GM21528 (cell line): ENCODE measurements around the gene TEX26.

Source experiments
- ATAC-seq: cut with Tn5 transposase; IDR thresholded peaks from one replicate; pipeline ENCODE4 v1.9.1; 2021; ENCODE audit warnings: mild to moderate bottlenecking, moderate library complexity; ENCODE audit not compliant: unreplicated experiment, low FRiP score

The TEX26 gene

DNA sequence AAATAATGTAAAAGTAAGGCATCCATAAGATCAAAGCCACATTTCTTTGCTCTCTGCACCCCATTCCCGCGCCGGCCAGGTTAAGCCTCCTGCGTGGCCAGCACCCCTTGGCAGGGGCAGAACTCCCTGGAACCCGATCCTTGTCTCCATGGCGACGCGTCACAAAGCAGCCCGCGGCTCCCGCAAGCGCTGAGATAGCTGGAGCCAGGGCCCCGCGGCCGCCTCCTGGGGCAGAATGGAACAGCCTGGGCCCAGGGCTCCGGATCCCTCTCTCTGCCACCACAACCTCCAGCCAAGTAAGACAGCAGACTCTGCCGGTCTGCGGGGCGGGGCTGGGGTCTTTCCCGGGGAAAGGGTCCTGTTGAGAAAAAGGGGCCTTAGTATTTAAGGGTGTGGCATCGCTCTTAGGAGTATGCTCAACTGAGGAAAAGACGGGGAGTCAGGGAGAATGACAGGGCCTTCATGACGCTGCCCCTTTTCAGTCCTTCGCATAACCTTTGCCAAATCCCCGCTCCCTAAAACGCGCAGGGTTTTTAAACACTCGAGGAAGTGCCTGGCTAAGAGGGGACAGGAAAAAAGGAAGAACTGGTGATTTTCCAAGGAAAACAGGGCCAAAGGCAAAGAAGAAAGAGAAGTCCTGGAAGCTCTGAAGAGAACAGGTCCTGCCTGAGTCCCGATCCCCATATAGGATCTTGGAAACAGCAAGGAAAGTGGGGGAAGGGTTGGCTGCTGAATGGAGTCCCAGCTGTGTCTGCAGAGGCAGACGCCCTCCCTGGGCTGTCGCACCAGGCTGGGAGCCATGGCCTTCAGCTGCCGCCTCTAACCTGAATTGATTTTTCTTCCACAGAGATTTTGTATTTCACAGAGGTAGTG lies at the start of gene TEX26:
Gene TEX26, plus strand, starts transcription at position 176 of the 873 bp plus-strand sequence. Its CDS starts 60 bp downstream, at position 236.
- no peak for ATAC-seq

DNA sequence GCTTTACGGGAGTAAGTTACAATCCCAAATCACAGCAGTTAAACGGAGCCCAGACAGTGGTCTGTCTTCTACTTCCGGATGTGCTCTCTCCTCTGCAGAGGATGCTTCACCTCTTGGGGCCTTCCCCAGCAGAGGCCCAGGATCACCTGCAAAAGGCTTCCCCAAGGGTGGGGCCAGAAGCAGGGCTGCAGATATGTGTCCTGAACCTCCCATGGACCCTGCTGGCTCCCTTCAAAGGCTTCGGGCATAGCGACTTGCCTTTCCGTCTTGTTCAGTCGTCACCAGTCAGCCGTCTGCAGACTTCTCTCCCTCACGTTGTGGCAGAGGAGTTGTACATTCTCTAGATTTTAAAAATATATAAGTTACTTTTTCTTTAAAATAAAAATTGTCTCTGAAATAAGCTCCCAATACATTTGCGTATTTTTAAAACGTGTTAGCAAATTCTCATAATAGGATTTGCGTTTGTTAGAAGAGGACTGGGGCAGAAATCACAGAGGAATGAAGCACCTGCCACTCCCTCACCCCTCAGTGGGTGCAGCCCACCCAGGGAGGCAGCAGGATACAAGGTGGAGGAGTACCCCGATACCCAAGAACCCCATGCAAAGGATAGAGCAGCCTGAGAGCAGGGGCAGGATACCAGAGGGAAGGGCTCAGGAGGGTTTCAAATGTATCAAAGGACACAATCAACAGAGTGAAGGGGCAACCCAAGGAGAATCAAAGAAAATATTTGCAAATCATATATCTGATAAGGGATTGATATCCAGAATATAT lies 49.3 kb upstream of the TEX26 start:
- no peak for ATAC-seq

DNA sequence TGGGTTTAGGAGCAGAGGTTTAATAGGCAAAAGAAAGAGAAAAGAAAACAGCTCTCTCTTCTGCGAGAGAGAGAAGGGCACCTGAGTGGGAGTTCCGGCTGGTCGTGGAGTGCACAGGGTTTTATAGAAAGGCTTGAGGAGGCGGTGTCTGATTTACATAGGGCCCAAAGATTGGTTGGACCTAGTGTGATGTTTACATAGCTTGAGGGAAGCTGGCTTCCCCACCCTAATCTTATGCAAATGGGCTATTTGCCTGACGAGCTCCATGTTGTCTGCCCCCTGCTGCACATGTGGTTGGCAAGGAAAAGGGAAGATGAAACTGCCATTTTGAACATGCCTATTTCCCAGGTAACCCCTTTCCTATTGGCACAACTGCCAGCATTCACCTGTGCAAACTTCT lies 47.9 kb upstream of the TEX26 start:
- no peak for ATAC-seq

DNA sequence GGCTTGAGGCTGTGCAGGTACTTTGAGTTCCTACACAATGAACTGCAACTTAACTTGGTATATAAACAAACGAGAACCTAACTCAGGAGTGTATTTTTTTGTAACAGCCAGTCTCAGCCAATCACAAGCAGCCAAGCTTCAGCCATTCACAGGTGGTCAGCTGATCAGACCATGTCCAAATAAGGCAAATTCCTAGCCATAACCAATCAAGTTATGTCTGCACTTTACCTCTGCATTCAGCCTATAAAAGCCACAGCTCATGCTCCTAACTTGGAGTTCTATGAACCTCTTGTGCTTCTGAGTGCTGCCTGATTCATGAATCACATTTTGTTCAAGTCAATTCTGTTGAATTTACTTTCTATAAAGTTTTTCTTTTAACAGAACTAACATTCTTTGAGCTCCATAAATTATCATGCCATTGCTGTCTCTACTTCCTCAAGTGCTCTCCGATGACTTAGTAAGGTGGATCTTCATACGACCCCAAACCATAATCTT lies 43.2 kb upstream of the TEX26 start:
- ATAC-seq = no peak

DNA sequence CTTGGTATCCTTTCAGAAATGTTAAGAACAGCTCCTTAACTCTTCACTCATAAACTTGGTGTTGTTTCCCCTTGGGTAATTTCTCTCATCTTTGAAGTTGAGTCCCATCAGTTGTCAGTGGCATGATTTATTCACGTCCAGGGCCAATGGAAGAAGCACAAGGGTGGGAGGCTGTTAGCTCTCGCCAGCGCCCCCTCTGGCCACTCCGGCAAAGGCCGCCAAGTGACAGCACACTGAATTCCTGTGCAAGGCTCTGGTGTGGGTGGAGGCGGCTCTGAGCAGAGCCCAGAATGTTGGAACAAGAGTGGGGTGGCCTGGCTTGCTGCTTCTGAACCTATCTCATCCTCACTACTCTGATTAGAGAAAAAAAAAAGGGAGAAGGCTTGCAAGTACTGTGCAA lies 39.5 kb upstream of the TEX26 start:
- no peak for ATAC-seq

DNA sequence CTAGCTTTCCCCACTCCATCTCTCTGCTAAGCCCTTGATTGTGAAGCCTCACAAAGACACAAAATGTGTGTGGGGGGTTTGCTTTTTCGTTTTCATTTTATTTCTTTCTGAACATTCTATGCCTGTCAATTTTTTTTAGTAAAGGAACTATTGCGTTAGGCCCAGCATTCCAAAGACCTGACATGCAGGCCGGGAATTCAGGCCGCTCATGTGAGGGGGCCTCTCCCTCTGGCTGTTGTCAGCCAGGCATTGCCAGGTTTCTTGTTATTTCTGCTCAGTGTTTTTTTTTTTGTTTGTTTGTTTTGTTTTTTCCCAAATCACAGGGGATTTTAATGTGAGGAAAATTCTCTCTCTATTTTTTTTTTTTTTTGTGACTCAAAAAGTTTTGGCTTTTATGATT lies 36.7 kb upstream of the TEX26 start:
- no peak for ATAC-seq

DNA sequence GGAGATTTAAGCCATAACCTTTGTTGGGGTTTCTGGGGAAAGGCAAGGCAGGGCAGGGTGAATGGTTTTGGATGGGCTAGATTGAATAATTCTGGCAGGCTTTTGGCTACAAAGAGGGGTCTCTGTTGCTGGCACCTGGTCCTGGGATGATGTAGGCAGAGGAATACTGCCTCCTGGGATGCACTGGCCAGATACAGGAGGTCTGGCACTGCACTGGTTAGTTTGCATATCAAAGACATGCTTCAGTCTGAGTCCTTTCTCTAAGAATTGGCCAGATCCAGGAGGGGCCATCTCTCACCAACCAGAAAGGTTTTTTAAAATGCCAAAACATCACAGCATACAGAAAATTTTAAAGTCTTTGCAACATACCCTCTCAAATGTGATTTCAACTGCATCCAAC lies 34.4 kb upstream of the TEX26 start:
- ATAC-seq = no peak

DNA sequence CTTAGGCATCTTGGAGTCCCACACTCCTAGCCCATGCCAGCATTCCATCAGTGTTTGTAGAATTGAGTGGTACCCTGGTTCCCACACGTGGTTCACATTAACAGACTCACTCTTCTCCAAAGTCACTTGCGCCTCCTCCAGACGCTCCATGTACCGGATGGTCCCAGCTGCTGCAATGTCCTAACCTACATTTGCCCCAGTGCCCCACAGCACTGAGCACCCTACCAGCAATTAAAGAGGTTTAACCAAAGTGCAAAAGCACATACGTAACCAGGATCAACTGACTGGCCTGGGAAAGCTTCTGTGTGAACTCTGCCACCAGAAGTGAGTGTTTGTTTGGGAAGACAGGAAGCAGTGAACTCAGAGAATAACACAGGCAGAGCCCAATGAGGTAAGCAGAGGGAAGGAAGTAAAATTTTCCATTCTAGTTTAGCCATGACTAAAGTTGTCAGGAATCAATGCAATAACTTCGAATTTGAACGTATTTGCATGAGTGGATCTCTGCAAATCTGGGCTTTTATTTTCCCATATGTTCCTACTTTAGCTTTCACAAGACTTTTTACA lies 33.7 kb upstream of the TEX26 start:
- ATAC-seq = no peak

DNA sequence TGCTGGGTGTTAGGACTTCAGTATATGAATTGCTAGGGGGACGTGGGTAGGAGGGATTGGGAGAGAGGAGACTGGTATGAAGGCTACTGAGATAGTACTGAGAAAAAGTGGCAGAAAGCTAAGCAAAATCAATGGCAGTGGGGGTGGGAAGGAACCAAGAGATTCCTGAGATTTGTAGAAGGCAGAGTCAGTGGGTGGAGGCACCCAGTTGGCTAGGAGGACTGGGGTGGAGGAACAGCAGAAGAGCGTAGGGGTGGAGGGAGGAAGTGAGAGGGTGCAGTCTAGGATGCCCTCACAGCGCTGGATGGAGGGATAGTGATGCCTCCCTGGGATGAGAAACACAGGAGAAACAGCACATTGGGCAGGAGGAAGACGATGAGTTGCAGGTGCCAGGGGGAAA lies 32.0 kb upstream of the TEX26 start:
- ATAC-seq = no peak

DNA sequence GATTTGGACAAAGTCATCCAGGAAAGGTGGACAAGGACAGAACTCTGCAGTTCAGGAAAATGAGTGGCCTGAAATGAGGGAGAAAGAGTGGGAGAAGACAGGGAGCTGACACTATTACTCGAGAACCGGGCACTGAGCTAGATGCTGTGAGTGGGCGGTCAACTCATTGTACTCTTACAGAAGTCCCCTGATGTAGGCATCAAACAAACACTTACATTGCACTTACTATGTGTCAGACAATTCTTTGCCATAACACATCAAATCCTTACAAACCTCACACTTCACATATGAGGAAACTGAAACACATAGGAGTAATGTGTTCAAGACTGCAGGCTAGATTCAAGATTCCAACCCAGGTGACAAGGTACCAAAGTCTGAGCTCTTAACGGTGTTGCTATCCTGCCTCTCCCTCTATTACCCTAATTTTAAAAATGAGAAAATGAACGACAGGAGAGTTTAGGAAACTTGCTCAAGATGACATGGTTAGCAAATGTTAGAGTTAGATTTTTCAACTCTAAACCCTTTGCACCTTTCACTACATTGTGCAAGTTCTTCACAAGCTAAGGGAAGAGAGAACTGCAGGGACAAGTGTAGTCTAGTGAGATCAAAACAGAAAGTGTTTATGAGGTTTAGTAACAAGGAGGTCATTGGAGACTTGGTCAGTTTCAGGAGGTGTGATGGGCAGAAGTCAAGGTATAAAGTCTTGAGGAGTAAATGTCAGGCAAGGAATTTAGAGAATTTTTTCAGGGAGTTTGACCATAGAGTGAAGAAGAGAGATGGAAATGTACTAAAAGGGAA lies 31.3 kb upstream of the TEX26 start:
- ATAC-seq = no peak

DNA sequence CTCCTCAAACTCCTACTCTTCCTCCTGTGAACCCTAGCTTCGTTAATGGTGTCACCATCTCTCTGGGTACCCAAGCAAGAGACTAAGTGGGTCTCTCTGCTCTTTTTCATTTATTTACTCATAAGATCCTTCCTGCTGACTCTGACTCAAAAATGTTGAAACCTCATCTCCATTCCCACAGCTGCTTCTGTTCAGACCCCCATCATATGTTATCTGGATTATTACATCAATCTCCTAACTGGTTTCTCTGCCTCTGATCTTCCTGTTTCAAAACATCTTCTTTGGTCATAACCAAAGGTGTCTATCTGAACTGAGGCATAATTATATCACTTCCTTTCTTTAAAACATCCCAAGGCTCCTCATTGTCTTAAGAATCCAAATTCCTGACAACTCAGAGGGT lies 28.4 kb upstream of the TEX26 start:
- ATAC-seq = no peak

DNA sequence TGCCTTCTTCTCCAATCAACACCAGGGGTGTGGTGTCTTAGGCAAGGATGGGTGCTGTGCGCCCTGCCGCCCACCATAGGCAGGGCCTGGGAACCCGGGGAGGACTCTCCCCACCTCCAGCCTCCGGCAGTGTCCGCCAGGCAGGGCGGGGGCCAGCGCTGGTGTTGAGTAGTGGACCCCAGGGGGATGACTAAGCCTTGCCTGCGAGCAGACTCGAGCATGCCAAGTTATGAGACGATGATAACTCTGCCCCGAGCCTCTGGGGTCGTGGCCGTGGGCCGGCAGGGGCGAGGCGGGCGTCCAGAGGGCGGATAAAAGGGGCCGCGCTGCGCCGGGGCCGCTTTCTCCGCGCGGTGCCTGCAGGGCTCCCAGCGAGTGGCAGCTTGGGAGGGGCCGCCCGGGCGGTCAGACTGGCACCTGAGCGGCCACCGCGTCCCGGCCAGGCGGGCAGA lies 26.5 kb upstream of the TEX26 start, which contains the start of gene MEDAG:
Gene MEDAG, plus strand, starts transcription at position 340 of the 452 bp plus-strand sequence. CDS start 245 bp downstream, outside the sequence.
- ATAC-seq = no peak

DNA sequence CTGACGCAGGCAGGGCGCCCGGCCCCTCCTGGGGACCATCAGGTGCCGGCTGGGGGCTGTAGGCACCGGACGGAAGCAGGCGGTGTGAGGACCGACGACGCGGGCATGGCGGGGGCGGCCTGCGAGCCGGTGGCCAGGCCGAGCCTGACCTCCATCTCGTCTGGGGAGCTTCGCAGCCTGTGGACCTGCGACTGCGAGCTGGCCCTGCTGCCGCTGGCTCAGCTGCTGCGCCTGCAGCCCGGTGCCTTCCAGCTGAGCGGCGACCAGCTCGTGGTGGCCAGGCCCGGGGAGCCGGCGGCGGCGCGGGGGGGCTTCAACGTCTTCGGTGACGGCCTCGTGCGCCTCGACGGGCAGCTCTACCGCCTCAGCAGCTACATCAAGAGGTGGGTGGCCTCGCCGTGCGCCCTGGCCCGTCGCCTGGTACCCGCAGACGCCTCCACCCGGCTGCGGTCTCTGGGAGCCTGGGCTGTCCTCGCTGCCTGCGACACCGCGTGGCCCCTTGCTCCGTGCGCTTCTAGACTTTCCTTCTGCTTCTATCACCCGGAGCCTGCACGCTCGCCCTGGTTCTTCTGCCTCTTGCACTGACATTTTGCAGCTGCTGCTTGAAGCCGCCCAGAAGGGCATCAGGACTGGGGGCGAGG lies 25.9 kb upstream of the TEX26 start:
- no peak for ATAC-seq

DNA sequence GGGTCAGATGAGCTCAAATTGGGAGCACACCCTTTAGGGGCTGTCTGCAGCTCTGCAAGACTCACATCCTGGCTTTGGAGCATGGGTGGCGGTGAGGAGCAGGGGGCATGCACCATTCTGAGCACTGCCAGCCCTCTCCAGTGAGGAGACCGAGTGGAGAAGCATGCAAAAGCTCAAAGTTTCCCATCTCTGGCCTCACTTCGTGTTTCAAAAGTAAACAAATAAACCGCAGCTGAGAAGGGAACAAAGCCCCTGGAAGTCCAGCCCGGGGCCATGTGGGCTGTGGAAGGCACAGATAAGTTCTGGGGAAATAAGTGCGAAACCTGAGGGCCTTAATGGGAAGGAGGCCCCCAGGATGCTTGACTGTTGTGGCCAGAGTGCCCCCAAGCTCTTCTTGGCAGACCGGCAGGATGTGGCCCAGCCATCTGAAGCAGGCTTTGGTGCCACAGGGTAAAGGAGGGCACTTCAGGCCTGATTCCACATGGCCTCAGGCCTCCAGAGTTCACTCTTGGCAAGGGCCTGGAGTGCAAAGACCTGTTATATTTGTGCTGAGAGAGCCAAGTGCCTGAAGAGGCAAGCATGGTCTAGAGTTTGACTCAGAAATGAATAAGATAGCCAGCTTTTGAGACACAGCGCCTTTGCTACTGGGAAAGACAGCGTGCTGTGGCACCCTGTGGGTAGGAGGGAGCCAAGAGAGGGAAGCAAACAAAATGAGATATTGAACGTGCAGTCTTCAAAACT lies 25.2 kb upstream of the TEX26 start:
- no peak for ATAC-seq

DNA sequence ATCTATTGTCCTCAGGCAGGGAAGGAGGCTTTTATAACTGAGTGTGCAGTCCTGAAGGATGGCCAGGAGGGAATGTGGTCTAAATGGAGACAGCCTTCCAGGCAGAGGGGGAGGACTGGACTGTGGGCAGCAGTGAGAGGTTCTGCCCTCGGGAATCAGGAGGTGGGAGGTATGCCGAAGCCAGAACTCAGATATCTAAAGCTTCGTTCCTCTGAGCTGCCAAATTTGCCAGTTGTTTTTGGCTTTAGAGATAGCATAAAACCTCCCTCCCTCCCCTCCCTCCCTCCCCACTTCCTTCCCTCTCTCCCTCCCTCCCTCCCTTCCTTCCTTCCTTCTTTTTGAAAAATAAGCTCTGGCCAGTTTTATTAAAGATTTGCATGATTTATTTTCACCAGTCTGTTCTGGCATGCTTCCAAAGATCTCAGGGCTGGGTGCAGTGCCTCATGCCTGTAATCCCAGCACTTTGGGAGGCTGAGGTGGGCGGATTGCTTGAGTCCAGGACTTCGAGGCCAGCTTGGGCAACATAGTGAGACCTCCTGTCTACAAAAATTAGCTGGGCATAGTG lies 24.0 kb upstream of the TEX26 start:
- ATAC-seq = no peak

DNA sequence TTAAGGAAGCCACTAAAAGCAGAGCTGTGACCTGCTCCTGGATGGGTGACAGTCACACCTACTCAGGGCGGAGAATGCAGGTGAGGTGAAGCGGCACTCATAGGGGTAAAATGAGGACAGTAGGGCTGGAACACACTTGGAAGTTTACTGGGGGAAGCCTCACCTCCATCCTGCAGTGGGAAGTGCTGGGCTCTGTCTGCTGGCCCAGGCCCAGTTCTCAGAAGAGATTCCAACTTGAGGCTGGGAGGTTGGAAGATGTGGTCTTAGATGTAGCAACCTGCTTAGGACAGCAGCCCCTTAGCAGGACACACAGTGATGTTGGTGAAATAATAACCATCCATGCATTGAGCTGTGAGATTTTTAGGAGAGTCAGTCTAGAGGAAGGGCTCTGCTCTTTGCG lies 21.8 kb upstream of the TEX26 start:
- no peak for ATAC-seq

DNA sequence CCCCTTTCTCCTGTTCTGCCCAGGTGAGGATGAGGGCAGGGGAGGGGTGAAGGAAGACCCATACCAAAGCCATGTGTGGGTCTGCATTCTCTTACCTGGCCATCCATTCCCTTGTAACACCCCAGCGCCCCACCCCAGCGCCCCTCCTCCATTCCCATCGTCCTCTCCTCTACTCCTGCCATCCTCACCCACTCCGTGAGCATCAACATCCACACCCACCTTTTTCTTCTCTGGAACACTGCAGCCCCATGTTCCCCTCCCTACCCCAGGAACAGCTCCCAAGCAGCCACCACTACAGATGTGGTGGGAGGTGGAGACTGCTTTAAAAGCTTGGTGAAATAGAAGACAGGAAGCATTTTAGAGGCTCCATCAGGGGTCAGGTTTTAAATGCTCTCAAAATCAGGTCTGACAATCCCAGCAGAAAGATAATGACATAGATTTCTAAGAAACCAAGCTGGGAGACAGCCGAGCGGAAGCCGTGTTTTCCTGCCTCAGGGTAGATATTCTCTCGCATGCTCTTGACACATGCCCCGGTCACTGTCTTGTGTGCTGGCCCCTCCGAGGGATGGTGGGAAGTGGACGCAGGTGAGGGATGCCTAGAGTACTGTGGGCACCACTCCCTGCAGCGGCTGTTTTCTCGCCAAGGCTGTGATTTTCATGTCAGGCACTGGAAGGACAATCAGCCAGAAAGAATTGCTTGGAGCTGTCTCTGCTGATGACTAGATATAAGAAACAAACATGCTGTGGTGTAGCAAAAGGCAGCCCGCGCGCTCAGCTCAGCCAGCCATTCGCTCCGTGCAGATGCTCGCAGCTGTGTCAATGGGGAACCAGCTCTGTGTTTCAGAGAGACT lies 16.5 kb upstream of the TEX26 start:
- no peak for ATAC-seq

DNA sequence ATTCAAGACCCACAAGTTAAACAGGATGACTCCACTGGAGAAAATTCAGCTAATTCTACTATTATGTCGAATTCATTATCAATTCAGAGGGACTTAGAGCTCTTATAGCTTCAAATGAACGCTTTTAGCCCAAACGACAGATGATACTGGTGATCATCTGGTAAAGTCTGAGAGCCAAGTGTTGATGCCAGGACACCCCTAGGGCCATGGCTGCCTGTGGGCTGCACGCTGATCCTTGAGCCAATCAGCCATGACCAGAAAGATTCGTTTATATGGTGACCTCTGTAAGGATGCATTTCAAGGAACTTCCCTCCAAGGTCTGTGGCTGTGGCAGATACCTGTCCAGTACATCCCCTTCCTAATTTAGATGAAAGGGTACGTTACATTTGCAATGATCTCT lies 15.5 kb upstream of the TEX26 start:
- no peak for ATAC-seq
